ENCODE data around the gene ERBB2.

ERBB2 gene

DNA sequence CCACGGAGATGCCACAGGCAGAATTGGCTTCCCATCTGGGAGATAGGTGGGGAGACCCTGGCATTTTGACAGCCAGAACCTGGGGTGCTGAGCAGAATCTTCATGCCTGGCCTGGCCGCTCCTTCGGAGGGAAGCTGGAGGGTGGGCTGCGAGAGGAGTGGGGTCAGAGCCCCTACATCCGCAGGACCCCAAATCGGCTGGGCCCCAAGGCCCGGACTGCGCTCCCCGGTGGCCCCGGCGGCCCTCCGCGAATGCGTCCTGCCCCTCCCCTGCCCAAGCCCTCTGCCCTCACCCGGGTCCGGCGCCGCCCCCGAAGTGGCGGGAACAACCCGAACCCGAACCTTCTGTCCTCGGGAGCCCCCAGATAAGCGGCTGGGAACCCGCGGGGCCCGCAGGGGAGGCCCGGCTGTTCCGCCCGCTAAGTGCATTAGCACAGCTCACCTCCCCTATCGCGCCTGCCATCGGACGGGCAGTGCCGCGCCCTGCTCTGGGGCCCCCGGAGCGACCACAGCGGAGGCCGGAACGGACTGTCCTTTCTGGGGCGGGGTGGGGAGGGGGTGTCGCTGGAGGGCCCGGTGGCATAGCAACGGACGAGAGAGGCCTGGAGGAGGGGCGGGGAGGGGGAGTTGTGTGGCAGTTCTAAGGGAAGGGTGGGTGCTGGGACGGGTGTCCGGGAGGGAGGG, 32.5 kb upstream of the ERBB2 start:
- H3K27ac Mint-ChIP-seq: no peak overlapping the region
- H3K4me1 Mint-ChIP-seq: peaks cover 5% of the 10 kb centered on the region
- TF ChIP-seq, protein P1, sequence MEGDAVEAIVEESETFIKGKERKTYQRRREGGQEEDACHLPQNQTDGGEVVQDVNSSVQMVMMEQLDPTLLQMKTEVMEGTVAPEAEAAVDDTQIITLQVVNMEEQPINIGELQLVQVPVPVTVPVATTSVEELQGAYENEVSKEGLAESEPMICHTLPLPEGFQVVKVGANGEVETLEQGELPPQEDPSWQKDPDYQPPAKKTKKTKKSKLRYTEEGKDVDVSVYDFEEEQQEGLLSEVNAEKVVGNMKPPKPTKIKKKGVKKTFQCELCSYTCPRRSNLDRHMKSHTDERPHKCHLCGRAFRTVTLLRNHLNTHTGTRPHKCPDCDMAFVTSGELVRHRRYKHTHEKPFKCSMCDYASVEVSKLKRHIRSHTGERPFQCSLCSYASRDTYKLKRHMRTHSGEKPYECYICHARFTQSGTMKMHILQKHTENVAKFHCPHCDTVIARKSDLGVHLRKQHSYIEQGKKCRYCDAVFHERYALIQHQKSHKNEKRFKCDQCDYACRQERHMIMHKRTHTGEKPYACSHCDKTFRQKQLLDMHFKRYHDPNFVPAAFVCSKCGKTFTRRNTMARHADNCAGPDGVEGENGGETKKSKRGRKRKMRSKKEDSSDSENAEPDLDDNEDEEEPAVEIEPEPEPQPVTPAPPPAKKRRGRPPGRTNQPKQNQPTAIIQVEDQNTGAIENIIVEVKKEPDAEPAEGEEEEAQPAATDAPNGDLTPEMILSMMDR (IDR thresholded peaks at IDR 0.05; ENCODE audit: unreplicated experiment in 3 of 3): no peak
- no peaks in the 10 kb centered on the region for H3K36me3 Mint-ChIP-seq (ENCODE audit: low read depth)
- H3K27me3 Mint-ChIP-seq (ENCODE audit: low read depth): peaks cover 64% of the 10 kb centered on the region
- H3K4me3 Mint-ChIP-seq: peak overlapping the region in 2 of 3 experiments; percentile 60 to 70
- no peaks in the 10 kb centered on the region for H3K9me3 Mint-ChIP-seq

GRCh38 chr17:39667945-39668924, 31.6 kb upstream of the ERBB2 start, which contains the start of gene PNMT:
Gene PNMT (plus strand): TSS chr17:39668453. CDS start chr17:39668476, 23 bp downstream.
- Mint-ChIP-seq H3K27me3 (ENCODE audit: low read depth) (peaks cover 65% of the 10 kb centered on the region), H3K4me3 (peak within 1 kb of the TSS; percentile 12 to 74 (median 62)), H3K36me3 (ENCODE audit: low read depth) (no peaks in the 10 kb centered on the region), H3K27ac (no peak within 1 kb of the TSS), H3K9me3 (no peaks in the 10 kb centered on the region), H3K4me1 (peaks cover 5% of the 10 kb centered on the region)
- TF ChIP-seq, protein P1 (IDR thresholded peaks at IDR 0.05; ENCODE audit: unreplicated experiment in 3 of 3): peak; percentile 47 to 68 (median 62)

DNA sequence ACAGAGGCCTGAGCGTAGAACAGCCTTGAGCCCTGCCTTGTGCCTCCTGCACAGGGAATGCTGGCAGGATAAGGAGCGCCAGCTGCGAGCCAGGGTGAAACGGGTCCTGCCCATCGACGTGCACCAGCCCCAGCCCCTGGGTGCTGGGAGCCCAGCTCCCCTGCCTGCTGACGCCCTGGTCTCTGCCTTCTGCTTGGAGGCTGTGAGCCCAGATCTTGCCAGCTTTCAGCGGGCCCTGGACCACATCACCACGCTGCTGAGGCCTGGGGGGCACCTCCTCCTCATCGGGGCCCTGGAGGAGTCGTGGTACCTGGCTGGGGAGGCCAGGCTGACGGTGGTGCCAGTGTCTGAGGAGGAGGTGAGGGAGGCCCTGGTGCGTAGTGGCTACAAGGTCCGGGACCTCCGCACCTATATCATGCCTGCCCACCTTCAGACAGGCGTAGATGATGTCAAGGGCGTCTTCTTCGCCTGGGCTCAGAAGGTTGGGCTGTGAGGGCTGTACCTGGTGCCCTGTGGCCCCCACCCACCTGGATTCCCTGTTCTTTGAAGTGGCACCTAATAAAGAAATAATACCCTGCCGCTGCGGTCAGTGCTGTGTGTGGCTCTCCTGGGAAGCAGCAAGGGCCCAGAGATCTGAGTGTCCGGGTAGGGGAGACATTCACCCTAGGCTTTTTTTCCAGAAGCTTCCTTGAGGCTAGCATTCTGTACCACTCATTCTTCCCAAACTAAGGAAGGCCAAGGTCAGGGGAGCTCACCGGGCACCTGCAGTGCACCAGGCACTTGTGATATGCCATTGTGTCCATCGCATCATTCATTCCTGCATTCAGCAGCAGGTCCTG, 29.7 kb upstream of the ERBB2 start:
- Mint-ChIP-seq H3K27me3 (ENCODE audit: low read depth) (peaks cover 60% of the 10 kb centered on the region), H3K4me3 (no peak overlapping the region), H3K9me3 (no peaks in the 10 kb centered on the region), H3K36me3 (ENCODE audit: low read depth) (no peaks in the 10 kb centered on the region), H3K4me1 (peaks cover 6% of the 10 kb centered on the region), H3K27ac (no peak overlapping the region)
- TF ChIP-seq, protein P1 (IDR thresholded peaks at IDR 0.05; ENCODE audit: unreplicated experiment in 3 of 3): no peak

DNA sequence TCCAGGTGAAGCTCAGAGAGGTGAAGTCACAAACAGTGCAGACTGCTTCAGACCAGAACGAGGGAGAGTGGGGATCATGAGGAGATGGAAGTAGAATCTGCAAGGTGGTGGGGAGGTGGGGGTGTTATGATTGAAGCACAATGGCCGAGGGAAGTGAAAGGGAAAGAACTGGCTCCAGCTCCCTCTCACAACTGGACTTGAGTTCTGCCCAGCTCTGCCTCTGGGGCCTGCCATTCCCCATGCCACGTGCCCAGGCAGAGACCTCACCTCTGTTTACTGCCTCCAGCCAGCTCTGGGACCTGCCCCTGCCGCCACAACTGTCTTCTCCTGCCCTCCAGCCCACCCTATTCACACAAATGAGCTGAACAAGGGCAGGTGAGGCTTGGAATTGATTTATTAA, 29.1 kb upstream of the ERBB2 start:
- Mint-ChIP-seq H3K4me1 (peaks cover 11% of the 10 kb centered on the region), H3K4me3 (no peak overlapping the region), H3K27ac (no peak overlapping the region), H3K27me3 (ENCODE audit: low read depth) (peaks cover 54% of the 10 kb centered on the region), H3K9me3 (no peaks in the 10 kb centered on the region), H3K36me3 (ENCODE audit: low read depth) (no peaks in the 10 kb centered on the region)
- TF ChIP-seq, protein P1 (IDR thresholded peaks at IDR 0.05; ENCODE audit: unreplicated experiment in 3 of 3): no peak

DNA sequence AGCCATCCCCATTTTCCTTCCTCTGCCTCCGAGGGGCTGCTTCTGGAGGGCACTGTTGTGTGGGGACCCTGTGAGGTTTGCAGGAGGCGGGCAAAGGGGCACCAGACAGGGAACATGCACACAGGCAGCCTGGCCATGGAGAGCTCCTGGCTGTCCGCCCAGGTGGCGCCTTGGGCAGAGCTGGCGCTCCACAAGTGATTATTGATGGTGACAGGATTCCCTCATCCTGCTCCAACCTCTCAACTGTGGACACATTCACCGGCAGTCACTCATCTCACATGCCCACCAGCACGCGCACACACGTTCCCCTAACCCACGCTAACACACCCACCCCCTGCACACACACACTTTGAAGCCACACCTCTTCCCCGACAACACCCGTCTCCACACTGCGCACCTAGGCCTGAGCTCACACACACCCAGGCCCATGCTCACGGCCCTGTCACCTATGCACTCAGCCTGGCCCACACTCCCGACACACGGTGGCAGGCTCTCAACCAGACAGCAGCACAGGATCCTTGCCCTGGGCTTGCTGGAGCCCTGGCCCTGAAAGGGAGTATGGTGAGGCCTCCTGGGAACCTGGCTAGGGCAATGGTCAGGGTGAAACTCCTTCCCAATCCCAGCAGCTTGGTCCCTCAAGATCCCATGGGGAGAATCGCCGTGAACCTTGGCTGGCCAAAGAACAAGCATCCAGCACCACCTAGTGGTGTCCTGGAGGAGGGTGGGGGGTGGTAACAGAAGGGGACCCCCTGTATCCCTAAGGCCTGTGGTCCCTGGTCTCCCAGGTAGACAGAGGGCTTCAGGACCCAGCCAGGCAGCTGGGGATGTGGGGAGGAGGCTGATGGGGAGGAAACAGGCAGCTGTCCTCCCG, 28.0 kb upstream of the ERBB2 start:
- H3K27me3 Mint-ChIP-seq (ENCODE audit: low read depth): peaks cover 45% of the 10 kb centered on the region
- H3K27ac Mint-ChIP-seq: peak overlapping the region in 2 of 3 experiments; percentile 45 to 57
- TF ChIP-seq, protein P1 (IDR thresholded peaks at IDR 0.05; ENCODE audit: unreplicated experiment in 3 of 3): peak; percentile 50 to 65 (median 64)
- H3K4me1 Mint-ChIP-seq: peaks cover 13% of the 10 kb centered on the region
- H3K36me3 Mint-ChIP-seq (ENCODE audit: low read depth): no peaks in the 10 kb centered on the region
- no peak overlapping the region for H3K4me3 Mint-ChIP-seq
- H3K9me3 Mint-ChIP-seq: no peaks in the 10 kb centered on the region
